Suppressor macrophage treated with lipopolysaccharide for 1 hour (primary cell): ENCODE measurements around the gene NFE2.
A peak's percentile ranks its signal among the peaks of the same experiment; 100 is the strongest.
"Not testable (repeated sequence)": the region's sequence is repeated elsewhere in the genome, so short reads cannot be mapped to it uniquely, and the experiment has no call there.

Experiments used
- DNase-seq, 3 donors: peaks; one replicate each; pipeline ENCODE4 v3.0.0-alpha.2; 2020 to 2022

Gene NFE2

GRCh38 chr12:54300732-54301427 is at the start of gene NFE2:
TSS of gene NFE2 (minus strand) at chr12:54301015. CDS start at chr12:54295248, 5,767 bp downstream.
- peak; percentile 59 to 75 (median 65) for DNase-seq

DNA sequence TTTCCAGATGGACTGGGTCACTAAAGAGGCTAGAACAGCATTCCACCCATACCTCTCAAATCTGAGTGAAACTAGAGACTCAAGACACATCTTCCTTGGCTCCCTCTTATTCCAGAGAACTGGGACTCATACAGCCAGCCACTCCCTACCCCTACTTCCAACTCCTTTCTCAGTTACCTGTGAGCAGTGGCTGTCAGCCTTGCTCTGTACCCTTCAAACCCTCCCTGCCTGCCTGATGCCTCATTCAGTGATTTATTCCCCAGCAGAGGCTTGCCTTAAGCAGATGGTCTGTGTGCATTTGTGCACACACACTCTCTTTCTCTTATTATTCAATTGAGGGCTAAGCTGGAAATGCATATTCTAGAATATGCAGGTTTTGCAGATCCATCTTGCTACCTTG is 48.9 kb upstream of the NFE2 start:
- no peak for DNase-seq

DNA sequence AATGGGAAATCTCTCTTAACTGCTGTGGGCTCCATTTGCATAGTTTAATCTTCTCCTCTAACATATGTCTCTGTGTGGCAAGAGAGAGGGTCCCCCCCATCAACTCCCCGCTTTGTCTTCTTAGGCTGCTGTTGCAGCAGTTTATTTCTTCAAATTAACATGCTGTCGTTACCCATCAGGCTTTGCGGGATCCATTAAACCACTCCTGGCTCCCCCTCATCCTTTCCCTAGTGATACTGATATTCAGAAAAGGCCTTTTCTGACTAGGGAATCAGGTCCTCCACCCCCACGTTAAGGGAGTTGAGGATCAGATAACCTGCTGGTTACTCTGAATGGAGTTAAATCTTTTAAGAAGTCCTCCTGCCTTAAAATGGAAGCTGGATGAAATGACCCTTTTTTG is 48.2 kb upstream of the NFE2 start:
- DNase-seq = no peak

GRCh38 chr12:54341378-54342300 is 40.8 kb upstream of the NFE2 start:
- DNase-seq = no peak

DNA sequence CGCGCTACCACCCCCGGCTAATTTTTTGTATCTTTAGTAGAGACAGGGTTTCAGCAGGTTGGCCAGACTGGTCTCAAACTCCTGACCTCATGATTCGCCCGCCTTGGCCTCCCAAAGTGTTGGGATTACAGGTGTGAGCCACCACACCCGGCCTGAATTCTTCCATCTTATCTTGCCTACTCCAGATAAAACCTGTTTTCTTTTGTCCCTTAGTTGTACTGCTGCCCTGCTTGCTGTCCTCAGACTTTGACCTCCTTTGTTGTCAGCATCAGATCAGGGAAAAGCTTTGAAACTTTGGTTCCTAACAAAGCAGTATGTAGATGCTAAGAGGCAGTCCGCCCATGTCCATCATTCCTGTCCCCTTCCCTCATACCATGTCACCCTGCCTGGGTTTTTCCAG is 40.0 kb upstream of the NFE2 start:
- DNase-seq = no peak

DNA sequence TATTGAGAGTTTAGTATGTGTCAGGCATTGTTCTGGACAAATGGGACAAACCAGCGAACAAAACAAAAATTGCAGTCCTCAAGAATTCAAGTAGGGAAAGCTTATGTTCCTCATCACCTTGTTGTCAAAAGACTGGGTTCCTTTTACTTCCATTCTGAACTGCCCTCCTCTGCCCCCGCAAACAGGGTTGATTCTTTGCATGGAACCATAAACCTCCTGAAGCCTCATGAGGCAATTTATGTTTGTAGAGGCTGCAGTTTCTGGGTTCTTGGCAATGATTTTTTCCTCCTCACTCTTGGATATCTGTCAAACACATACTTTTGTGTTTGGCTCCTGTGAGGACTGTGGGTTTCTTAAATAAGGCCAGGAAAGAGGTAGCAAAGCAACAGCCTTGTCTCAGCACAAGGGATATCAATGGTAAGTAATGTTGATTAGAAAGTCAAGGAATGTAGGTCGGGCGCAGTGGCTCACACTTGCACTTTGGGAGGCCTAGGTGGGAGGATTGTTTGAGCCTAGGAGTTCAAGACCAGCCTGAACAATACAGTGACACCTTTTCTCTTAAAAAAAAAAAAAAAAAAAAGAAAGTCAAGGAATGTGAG is 38.0 kb upstream of the NFE2 start:
- DNase-seq = no peak

DNA sequence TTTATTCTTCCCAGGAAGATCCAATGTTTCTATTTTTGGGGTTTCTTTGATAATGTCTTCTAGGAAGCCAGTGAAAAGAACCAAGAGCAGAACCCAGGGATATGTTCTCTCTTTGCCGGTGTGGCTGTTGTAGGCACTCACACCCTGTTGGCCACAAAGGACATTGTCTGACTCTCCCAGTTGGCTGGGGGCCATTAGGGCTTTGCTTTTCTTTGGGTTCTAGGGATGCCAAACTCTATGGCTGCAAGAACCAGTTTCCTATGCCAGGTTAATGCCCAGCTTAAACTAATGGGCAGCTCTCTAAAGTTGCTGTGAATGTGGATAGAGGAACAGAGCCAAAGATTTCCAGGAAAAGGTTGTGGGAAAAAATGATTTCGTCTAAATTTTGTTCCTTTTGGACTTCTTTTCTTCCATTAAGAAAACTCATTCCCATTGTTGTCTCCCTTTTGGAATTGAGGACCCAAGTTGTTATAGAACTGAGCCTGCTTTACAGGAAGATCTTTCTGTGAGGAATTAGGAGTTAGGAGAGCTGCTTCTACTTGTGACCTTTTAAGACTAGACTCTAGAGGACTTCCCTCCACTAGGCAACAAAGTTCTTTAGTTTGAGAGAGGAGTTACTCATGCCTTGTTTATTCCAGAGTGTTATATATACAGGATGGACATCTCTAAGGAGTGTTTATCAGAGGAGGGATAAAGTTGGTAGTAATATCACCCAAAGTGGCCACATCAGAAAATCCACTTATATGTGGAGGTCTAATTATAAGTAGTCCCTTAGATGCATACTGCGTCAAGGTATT is 37.2 kb upstream of the NFE2 start:
- DNase-seq = peak in 1 of 3 donors; percentile 26

DNA sequence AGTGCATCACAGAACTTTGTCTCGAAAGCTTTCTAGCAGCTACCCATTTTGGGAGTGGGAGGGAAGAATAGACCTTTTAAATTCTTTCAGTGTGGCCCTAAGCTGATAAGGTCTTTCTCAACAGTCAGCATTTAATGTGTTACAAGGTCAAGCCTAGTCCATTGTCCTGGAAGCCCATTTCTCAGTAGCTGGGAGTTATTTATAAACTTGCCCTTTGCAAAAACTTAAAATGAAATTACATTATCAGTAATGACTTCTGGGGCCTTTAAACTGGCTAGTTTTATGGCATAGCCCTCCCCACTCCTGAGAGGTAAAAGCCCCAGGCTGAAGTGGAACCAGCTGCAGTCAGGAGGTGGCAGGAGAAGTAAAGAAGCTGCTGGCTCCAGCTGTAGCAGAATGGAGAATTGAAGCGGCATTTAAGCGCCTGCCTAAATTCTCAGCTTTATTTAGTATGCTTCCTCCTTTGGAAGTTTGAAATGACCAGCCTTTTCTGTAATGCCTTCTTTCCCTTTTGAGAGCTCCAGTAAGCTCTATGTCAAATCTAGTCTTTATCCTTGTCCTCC is 36.5 kb upstream of the NFE2 start:
- peak; percentile 59 to 60 (median 60) for DNase-seq

DNA sequence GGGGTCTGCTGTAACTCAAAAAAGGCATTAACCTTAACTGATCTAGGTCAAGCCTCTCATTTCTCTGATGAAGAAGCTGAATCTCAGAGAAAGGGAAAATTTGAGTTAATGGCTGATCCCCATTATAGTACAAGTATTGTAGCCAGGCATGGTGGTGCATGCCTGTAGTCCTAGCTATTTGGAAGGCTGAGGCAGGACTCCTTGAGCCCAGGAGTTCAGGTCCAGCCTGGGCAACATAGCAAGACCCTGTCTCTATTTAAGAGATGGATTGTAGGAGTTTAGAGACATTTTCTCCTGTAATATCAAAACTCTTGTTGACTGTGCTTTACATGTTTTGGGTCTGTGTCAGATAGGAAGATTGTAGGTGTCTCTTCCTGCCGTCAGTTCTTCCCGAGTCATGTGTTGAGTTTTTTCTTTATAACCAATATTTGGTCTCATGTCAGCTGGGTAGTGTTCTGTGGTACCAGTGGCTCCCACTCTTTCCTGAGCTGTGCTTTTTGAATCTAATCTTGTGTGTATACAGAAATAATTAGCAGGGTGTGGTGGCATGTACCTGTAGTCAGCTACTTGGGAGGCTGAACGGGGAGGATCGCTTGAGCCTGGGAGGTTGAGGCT is 32.7 kb upstream of the NFE2 start:
- no peak for DNase-seq

GRCh38 chr12:54331461-54331860 is 30.6 kb upstream of the NFE2 start:
- no peak for DNase-seq

- DNase-seq = no peak
These were observed 29.6 kb upstream of the NFE2 start for GRCh38 chr12:54330442-54330841.

- no peak for DNase-seq
These were observed 28.9 kb upstream of the NFE2 start for GRCh38 chr12:54329759-54330158.

DNA sequence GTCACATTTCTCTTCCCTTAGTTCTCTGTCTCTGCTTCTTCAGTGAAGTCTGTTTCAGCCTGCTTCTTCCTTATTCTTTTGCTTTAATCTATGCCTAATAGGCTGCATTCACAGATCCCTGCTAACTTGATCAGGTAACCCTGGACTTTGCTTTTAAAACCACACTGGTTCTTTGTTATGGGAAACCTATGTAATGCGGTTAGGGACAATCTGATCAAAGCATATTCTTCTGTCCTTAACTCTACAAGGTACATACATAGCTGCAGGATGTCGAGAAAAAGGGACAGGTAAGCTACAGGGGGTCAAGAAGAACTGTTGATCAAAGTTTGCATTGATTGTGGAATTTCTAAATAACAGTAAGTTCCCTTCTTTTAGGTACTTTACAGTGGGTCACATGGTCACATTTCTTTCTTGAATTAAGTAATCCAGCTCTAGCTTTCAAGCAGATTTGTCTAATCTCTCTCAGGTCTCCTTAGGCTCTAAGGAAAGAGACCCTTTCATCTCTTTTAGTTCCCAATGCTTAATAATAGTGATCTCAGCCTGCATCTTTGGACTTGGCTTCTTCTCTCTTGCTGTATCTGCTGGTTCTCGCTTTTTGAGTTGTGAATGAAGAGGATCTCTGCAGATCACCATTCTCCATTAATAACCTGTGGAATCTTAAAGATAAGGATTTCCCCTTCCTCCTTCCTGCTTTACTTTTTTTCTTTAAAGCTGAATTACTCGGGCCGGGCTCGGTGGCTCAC is 28.0 kb upstream of the NFE2 start:
- DNase-seq = peak in 2 of 3 donors; percentile 52 to 56

- DNase-seq = not testable (repeated sequence)
These were observed 24.8 kb upstream of the NFE2 start for GRCh38 chr12:54325442-54326109.

- peak; percentile 96 to 99 (median 99) for DNase-seq
These were observed 24.0 kb upstream of the NFE2 start, which contains the start of gene COPZ1 for GRCh38 chr12:54324617-54325441. TSS of gene COPZ1 (plus strand) at chr12:54325131. CDS start at chr12:54325164, 33 bp downstream.

DNA sequence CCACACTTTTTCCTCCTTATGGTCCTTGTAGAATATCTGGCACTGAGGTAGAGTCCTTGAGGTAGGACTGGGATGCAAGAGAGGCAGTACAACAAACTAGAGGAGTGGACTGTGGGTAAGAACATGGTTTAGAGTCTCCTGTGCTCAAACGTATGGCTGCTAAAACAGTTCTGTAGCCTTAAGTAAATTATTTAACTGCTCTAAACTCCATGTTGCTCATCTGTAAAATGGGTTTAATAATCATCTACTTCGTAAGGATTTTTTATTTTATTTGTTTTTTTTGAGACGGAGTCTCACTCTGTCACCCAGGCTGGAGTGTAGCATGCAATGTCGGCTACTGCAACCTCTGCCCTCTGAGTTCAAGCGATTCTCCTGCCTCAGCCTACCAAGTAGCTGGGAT is 20.5 kb upstream of the NFE2 start:
- DNase-seq = no peak

GRCh38 chr12:54312309-54312708 is 11.5 kb upstream of the NFE2 start:
- not testable (repeated sequence) for DNase-seq

GRCh38 chr12:54311051-54311450 is 10.2 kb upstream of the NFE2 start:
- DNase-seq = no peak

- DNase-seq = peak; percentile 68 to 78 (median 78)
These were observed 6.3 kb upstream of the NFE2 start for GRCh38 chr12:54306925-54307741.
